GM12878 (cell line): ENCODE data around the gene HNMT. TPM values are rescaled to one million over a fixed set of nuclear protein-coding genes. Genes with fewer than 3 reads are reported as not detected.

ENCODE experiments used
- ATAC-seq: fragments of 200-7000 bp; cut with Tn5 transposase; 3 replicates; pipeline ENCODE4 v1.9.1; 2020; ENCODE audit warnings: mild to moderate bottlenecking, moderate library complexity
- BruUV-seq: library from RNA; stranded (reverse); fragments of 400-500 nt; replicated peaks from 2 replicates; lab custom pipeline; 2021; lab: Mats Ljungman, UMichigan
- CTCF ChIA-PET: fragments of 300-600 bp; sonication (Branson Sonifier 250); formaldehyde crosslinking; extraction: SDS; loops from one replicate; lab custom pipeline; 2021; ENCODE audit warnings: inconsistent platforms; lab: Yijun Ruan, JAX
- POLR2A ChIA-PET: fragments of 350-600 bp; formaldehyde crosslinking; extraction: SDS; loops from one replicate; lab custom pipeline; 2021; ENCODE audit warnings: inconsistent platforms; lab: Charles Lee
- RAD21 ChIA-PET: fragments of 300-600 bp; sonication (Branson Sonifier 250); formaldehyde crosslinking; loops from one replicate; lab custom pipeline; 2023; ENCODE audit warnings: antibody characterized with exemption; ENCODE audit not compliant: unreplicated experiment; lab: Charles Lee
- SMC1A ChIA-PET: fragments of 300-600 bp; sonication (Branson Sonifier 250); formaldehyde crosslinking; loops from one replicate; lab custom pipeline; 2023; ENCODE audit not compliant: unreplicated experiment, uncharacterized antibody; lab: Charles Lee
- DNase-seq: peaks from one replicate; pipeline ENCODE4 v3.0.0-alpha.2; 2011; ENCODE audit warnings: low read depth, low spot score
- FAIRE-seq: peaks from 3 replicates; lab custom pipeline; 2011; peaks lifted over from hg19 to GRCh38; lab: Jason Lieb, UNC
- H2AFZ ChIP-seq: 2 replicates; pipeline ENCODE4 v1.6.0; 2011; ENCODE audit warnings: low read depth, low read length, control low read depth; ENCODE audit not compliant: control insufficient read depth
- H3K27ac ChIP-seq: 2 replicates; pipeline ENCODE4 v1.5.1; 2011; ENCODE audit warnings: control low read depth; ENCODE audit not compliant: control insufficient read depth, insufficient read depth
- H3K27me3 ChIP-seq, 2 experiments: replicated peaks in 1 of 2; 2 replicates each; pipeline versions ENCODE4 v1.6.0 to v1.6.1; 2011; ENCODE audit warnings: low read length in 1 of 2; ENCODE audit not compliant: control insufficient read depth in 2 of 2, insufficient read depth in 2 of 2
- H3K36me3 ChIP-seq, 2 experiments: 2 replicates each; pipeline ENCODE4 v1.5.1; 2011; ENCODE audit warnings: low read length in 1 of 2; ENCODE audit not compliant: control insufficient read depth in 2 of 2, insufficient read depth in 2 of 2
- H3K4me1 ChIP-seq: 2 replicates; pipeline ENCODE4 v1.6.1; 2011; ENCODE audit warnings: mild to moderate bottlenecking, low read length, moderate library complexity, mixed read lengths; ENCODE audit not compliant: control insufficient read depth, insufficient read depth
- H3K4me2 ChIP-seq: 2 replicates; pipeline ENCODE4 v1.6.0; 2011; ENCODE audit warnings: control low read depth; ENCODE audit not compliant: control insufficient read depth, insufficient read depth
- H3K4me3 ChIP-seq: fragments of 200-600 bp; sonication (generic); 2 replicates; pipeline ENCODE4 v1.5.1; 2016
- H3K79me2 ChIP-seq: 2 replicates; pipeline ENCODE4 v1.6.0; 2011; ENCODE audit warnings: low read length; ENCODE audit not compliant: control insufficient read depth, insufficient read depth
- H3K9ac ChIP-seq: 2 replicates; pipeline ENCODE4 v1.8.0; 2011; ENCODE audit warnings: low read length, control low read depth, mixed read lengths; ENCODE audit not compliant: control insufficient read depth, insufficient read depth
- H3K9me3 ChIP-seq: replicated peaks from 3 replicates; pipeline ENCODE4 v1.5.1; 2011; ENCODE audit warnings: mild to moderate bottlenecking, low read length; ENCODE audit not compliant: control insufficient read depth, insufficient read depth
- H4K20me1 ChIP-seq: 2 replicates; pipeline ENCODE4 v1.6.0; 2011; ENCODE audit not compliant: control insufficient read depth, insufficient read depth
- BACH1 ChIP-seq: fragments of 450-650 bp; IDR thresholded peaks from 2 replicates; pipeline ENCODE4 v1.6.1; 2017; ENCODE audit warnings: mild to moderate bottlenecking, borderline replicate concordance
- BCL11A ChIP-seq: IDR thresholded peaks from 2 replicates; pipeline ENCODE4 v1.6.1; 2011; ENCODE audit warnings: low read depth, low read length
- CREM ChIP-seq: IDR thresholded peaks from 2 replicates; pipeline ENCODE4 v1.6.1; 2014; ENCODE audit warnings: antibody characterized with exemption, low read depth
- ETV6 ChIP-seq, 2 experiments: fragments of 450-650 bp in 1 of 2; IDR thresholded peaks in 1 of 2; conservative IDR thresholded peaks in 1 of 2; 2 replicates each; pipeline ENCODE4 v1.6.1; 2014; ENCODE audit warnings: antibody characterized with exemption in 1 of 2, borderline replicate concordance in 1 of 2, low read depth in 1 of 2, mild to moderate bottlenecking in 1 of 2, moderate library complexity in 1 of 2
- IKZF1 ChIP-seq: fragments of 450-650 bp; conservative IDR thresholded peaks from 2 replicates; pipeline ENCODE4 v1.6.1; 2017; ENCODE audit warnings: antibody characterized with exemption, mild to moderate bottlenecking
- NFIC ChIP-seq: IDR thresholded peaks from 2 replicates; pipeline ENCODE4 v1.6.1; 2012; ENCODE audit warnings: low read depth, mild to moderate bottlenecking, inconsistent platforms, low read length, moderate library complexity
- POU2F2 ChIP-seq: IDR thresholded peaks from 3 replicates; pipeline ENCODE4 v1.6.1; 2011; ENCODE audit warnings: low read depth, mild to moderate bottlenecking, low read length, borderline replicate concordance
- SMAD1 ChIP-seq: fragments of 450-650 bp; IDR thresholded peaks from 2 replicates; pipeline ENCODE4 v1.6.1; 2018; ENCODE audit warnings: mild to moderate bottlenecking, low read depth; ENCODE audit not compliant: partially characterized antibody
- SMARCA5 ChIP-seq: fragments of 450-650 bp; IDR thresholded peaks from 2 replicates; pipeline ENCODE4 v1.6.1; 2017; ENCODE audit warnings: mild to moderate bottlenecking
- ZBED1 ChIP-seq: IDR thresholded peaks from 2 replicates; pipeline ENCODE4 v1.6.1; 2016; ENCODE audit warnings: borderline replicate concordance
- WGBS: methylation state at CpG from one replicate; pipeline ENCODE4 v1.1.6; 2016; ENCODE audit warnings: low lambda C conversion rate; ENCODE audit not compliant: insufficient replicate concordance, insufficient coverage; ENCODE audit errors: missing lambda C conversion rate; 5-methylcytosine and 5-hydroxymethylcytosine counted together
- in situ Hi-C: fragments of 300-500 bp; cut with MboI; formaldehyde crosslinking; loops from 9 replicates; pipeline ENCODE4 v1.14.3; 2018; ENCODE audit warnings: mixed read lengths
- intact Hi-C: fragments of 100-400 bp; cut with micrococcal nuclease; formaldehyde crosslinking; loops from one replicate; pipeline ENCODE4 v1.14.2; 2022; ENCODE audit not compliant: unreplicated experiment
- polyA plus RNA-seq, 11 experiments: library from polyadenylated mRNA; depleted of rRNA in 4 of 11; unstranded in 6 of 11; stranded (reverse) in 5 of 11; fragments of >200 nt; fragmentation: Nextera tagmentation in 4 of 11; fragmentation: Illumina TruSeq in 1 of 11; extraction: Ambion mirVana in 4 of 11; extraction: Trizol in 1 of 11; gene quantifications; 1 replicate in 1 of 11; 2 replicates in 10 of 11; pipeline versions ENCODE4 v1.2.1 to v1.2.3, GENCODE V29; 2011 to 2016; ENCODE audit warnings: inconsistent platforms in 2 of 11, missing spikeins in 2 of 11, low read depth in 1 of 11
- total RNA-seq, 4 experiments: library from RNA; depleted of rRNA in 3 of 4; stranded (reverse); fragments of >200 nt in 3 of 4; fragmentation: Illumina TruSeq in 1 of 4; extraction: Trizol in 1 of 4; gene quantifications; 2 replicates each; pipeline versions ENCODE4 v1.2.1 to v1.2.3, GENCODE V29; 2013 to 2021
- TF ChIP-seq, protein P1 (sequence below): fragments of 450-650 bp; IDR thresholded peaks from 2 replicates; pipeline ENCODE4 v1.6.1; 2018; ENCODE audit warnings: borderline replicate concordance, mild to moderate bottlenecking; ENCODE audit not compliant: partially characterized antibody
- TF ChIP-seq, protein P2 (sequence below): fragments of 450-650 bp; IDR thresholded peaks from 2 replicates; pipeline ENCODE4 v1.6.1; 2017; ENCODE audit warnings: borderline replicate concordance
- TF ChIP-seq, protein P3 (sequence below): IDR thresholded peaks from 2 replicates; pipeline ENCODE4 v1.6.1; 2012; ENCODE audit warnings: improper control_type of control experiment, low read depth, low read length; ENCODE audit not compliant: insufficient replicate concordance
- TF ChIP-seq, protein P4 (sequence below): fragments of 150-350 bp; IDR thresholded peaks from 2 replicates; pipeline ENCODE4 v1.6.1; 2014; ENCODE audit warnings: mild to moderate bottlenecking, low read depth, low read length

Gene HNMT
- total and polyA plus RNA-seq, 10 of the 15 experiments (the other 5 are each of a cell fraction or from before 2014, with no cell fraction given): not detected

DNA sequence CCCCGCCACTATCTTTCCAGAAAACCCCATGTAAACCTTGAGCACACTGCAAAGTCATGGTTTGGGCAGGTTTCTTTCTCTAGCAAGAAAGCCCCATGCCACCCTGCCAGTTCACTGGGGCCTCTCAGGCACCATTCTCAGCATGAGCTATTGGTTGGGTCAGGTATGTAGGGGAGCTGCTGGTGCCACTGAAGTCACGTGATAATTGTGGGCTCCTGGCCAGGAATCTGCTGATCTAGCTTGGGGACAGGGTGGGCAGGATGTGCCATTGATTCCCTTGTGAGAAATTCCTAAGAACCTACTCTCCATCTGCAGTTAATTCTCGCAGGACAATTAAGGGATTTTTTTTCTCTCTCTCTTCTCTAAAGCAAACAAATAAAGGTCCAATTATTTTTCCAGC is 26.5 kb upstream of the HNMT start:
- BruUV-seq: no TSS peak
- intact Hi-C loops (no loop called here), in situ Hi-C loops (no loop called here)
- ChIA-PET RAD21 (no interaction called here), SMC1A (interaction anchor here (1.0 to 2.7 kb wide), 4 partner anchors 8 to 26 kb away, joined by 3 to 9 read pairs (median 3); no protein-coding TSS in a partner anchor), CTCF (interaction anchor here (1.2 kb wide), 1 partner anchor 12 kb away, joined by 3 read pairs; no protein-coding TSS in a partner anchor), POLR2A (no interaction called here)
- Histone ChIP-seq H4K20me1 (no peaks in the 10 kb centered on the region), H2AFZ (no peak overlapping the region), H3K4me3 (no peak overlapping the region), H3K27me3 (no peaks in the 10 kb centered on the region), H3K9ac (no peak overlapping the region), H3K4me2 (no peak overlapping the region), H3K4me1 (no peaks in the 10 kb centered on the region), H3K79me2 (no peaks in the 10 kb centered on the region), H3K9me3 (no peaks in the 10 kb centered on the region; the same call in 2 of the 3 replicates), H3K36me3 (no peaks in the 10 kb centered on the region), H3K27ac (no peak overlapping the region)
- 56% methylated on average over 3 of the region's 3 CpGs for WGBS
- DNase-seq: no peak
- ATAC-seq: no peak; the same call in 2 of the 3 replicates
- no peak for FAIRE-seq
- TF ChIP-seq POU2F2: no peak
- no peak for TF ChIP-seq IKZF1
- TF ChIP-seq, protein P1, sequence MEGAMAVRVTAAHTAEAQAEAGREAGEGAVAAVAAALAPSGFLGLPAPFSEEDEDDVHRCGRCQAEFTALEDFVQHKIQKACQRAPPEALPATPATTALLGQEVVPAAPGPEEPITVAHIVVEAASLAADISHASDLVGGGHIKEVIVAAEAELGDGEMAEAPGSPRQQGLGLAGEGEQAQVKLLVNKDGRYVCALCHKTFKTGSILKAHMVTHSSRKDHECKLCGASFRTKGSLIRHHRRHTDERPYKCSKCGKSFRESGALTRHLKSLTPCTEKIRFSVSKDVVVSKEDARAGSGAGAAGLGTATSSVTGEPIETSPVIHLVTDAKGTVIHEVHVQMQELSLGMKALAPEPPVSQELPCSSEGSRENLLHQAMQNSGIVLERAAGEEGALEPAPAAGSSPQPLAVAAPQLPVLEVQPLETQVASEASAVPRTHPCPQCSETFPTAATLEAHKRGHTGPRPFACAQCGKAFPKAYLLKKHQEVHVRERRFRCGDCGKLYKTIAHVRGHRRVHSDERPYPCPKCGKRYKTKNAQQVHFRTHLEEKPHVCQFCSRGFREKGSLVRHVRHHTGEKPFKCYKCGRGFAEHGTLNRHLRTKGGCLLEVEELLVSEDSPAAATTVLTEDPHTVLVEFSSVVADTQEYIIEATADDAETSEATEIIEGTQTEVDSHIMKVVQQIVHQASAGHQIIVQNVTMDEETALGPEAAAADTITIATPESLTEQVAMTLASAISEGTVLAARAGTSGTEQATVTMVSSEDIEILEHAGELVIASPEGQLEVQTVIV: no peak
- no peak for TF ChIP-seq ETV6 (conservative IDR thresholded peaks at IDR 0.05 in 1 of 2, IDR thresholded peaks at IDR 0.05 in 1 of 2; ENCODE audit: borderline replicate concordance in 1 of 2, low read depth in 1 of 2)
- no peak for TF ChIP-seq ZBED1
- TF ChIP-seq BACH1: no peak
- TF ChIP-seq, protein P2, sequence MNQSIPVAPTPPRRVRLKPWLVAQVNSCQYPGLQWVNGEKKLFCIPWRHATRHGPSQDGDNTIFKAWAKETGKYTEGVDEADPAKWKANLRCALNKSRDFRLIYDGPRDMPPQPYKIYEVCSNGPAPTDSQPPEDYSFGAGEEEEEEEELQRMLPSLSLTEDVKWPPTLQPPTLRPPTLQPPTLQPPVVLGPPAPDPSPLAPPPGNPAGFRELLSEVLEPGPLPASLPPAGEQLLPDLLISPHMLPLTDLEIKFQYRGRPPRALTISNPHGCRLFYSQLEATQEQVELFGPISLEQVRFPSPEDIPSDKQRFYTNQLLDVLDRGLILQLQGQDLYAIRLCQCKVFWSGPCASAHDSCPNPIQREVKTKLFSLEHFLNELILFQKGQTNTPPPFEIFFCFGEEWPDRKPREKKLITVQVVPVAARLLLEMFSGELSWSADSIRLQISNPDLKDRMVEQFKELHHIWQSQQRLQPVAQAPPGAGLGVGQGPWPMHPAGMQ: no peak
- TF ChIP-seq BCL11A: no peak
- TF ChIP-seq, protein P3, sequence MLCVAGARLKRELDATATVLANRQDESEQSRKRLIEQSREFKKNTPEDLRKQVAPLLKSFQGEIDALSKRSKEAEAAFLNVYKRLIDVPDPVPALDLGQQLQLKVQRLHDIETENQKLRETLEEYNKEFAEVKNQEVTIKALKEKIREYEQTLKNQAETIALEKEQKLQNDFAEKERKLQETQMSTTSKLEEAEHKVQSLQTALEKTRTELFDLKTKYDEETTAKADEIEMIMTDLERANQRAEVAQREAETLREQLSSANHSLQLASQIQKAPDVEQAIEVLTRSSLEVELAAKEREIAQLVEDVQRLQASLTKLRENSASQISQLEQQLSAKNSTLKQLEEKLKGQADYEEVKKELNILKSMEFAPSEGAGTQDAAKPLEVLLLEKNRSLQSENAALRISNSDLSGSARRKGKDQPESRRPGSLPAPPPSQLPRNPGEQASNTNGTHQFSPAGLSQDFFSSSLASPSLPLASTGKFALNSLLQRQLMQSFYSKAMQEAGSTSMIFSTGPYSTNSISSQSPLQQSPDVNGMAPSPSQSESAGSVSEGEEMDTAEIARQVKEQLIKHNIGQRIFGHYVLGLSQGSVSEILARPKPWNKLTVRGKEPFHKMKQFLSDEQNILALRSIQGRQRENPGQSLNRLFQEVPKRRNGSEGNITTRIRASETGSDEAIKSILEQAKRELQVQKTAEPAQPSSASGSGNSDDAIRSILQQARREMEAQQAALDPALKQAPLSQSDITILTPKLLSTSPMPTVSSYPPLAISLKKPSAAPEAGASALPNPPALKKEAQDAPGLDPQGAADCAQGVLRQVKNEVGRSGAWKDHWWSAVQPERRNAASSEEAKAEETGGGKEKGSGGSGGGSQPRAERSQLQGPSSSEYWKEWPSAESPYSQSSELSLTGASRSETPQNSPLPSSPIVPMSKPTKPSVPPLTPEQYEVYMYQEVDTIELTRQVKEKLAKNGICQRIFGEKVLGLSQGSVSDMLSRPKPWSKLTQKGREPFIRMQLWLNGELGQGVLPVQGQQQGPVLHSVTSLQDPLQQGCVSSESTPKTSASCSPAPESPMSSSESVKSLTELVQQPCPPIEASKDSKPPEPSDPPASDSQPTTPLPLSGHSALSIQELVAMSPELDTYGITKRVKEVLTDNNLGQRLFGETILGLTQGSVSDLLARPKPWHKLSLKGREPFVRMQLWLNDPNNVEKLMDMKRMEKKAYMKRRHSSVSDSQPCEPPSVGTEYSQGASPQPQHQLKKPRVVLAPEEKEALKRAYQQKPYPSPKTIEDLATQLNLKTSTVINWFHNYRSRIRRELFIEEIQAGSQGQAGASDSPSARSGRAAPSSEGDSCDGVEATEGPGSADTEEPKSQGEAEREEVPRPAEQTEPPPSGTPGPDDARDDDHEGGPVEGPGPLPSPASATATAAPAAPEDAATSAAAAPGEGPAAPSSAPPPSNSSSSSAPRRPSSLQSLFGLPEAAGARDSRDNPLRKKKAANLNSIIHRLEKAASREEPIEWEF: no peak
- TF ChIP-seq SMAD1: no peak
- TF ChIP-seq SMARCA5: no peak
- no peak for TF ChIP-seq CREM
- TF ChIP-seq NFIC: no peak
- TF ChIP-seq, protein P4, sequence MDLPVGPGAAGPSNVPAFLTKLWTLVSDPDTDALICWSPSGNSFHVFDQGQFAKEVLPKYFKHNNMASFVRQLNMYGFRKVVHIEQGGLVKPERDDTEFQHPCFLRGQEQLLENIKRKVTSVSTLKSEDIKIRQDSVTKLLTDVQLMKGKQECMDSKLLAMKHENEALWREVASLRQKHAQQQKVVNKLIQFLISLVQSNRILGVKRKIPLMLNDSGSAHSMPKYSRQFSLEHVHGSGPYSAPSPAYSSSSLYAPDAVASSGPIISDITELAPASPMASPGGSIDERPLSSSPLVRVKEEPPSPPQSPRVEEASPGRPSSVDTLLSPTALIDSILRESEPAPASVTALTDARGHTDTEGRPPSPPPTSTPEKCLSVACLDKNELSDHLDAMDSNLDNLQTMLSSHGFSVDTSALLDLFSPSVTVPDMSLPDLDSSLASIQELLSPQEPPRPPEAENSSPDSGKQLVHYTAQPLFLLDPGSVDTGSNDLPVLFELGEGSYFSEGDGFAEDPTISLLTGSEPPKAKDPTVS: no peak
